Loucy (cell line): ENCODE data around the gene MINPP1.

ENCODE experiments used
- EZH2phosphoT487 ChIP-seq: fragments of 200-600 bp; IDR thresholded peaks from 2 replicates; pipeline ENCODE4 v1.6.1; 2018; ENCODE audit warnings: antibody characterized with exemption, mild to moderate bottlenecking, moderate library complexity, borderline replicate concordance
- TF ChIP-seq, protein P1 (sequence below): fragments of 200-600 bp; sonication (generic); conservative IDR thresholded peaks from 2 replicates; pipeline ENCODE4 v1.5.1; 2014; ENCODE audit warnings: mild to moderate bottlenecking, antibody characterized with exemption, low read length

DNA sequence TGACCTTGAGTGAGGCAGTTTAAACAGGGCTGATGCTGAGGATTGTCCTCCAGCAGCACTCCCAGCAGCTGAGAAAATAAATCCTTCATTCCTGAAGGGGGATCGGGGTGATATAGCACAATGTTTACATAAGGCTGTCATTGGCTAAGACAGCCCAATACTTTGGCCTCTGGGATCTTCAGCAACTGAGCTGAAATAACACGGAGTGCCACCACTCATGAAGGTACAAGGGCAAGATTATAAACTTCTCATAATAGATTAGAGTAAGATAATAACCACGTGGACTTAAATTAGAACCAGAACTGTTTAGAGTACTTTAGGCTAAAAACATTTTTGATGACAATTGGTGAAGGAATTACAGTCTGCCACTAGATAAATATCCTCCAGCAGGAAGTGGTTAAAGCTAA, 85.0 kb downstream of the MINPP1 start:
- TF ChIP-seq, protein P1, sequence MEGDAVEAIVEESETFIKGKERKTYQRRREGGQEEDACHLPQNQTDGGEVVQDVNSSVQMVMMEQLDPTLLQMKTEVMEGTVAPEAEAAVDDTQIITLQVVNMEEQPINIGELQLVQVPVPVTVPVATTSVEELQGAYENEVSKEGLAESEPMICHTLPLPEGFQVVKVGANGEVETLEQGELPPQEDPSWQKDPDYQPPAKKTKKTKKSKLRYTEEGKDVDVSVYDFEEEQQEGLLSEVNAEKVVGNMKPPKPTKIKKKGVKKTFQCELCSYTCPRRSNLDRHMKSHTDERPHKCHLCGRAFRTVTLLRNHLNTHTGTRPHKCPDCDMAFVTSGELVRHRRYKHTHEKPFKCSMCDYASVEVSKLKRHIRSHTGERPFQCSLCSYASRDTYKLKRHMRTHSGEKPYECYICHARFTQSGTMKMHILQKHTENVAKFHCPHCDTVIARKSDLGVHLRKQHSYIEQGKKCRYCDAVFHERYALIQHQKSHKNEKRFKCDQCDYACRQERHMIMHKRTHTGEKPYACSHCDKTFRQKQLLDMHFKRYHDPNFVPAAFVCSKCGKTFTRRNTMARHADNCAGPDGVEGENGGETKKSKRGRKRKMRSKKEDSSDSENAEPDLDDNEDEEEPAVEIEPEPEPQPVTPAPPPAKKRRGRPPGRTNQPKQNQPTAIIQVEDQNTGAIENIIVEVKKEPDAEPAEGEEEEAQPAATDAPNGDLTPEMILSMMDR: no peak
- no peak for TF ChIP-seq EZH2phosphoT487
